Measurements from ENCODE around the gene UBR3. TPM values are rescaled to one million over a fixed set of nuclear protein-coding genes. Genes with fewer than 3 reads are reported as not detected.

Gene UBR3
- total RNA-seq, 1 donor from 2014 or later: 23.0 TPM

- Histone ChIP-seq H3K4me3 (ENCODE audit: low read depth, low read length) (no peak overlapping the region), H3K36me3 (ENCODE audit: control insufficient read depth, insufficient read depth, low read length) (no peaks in the 10 kb centered on the region), H3K27me3 (ENCODE audit: control insufficient read depth, insufficient read depth, low read length) (no peaks in the 10 kb centered on the region)
- no peak for TF ChIP-seq CTCF (IDR thresholded peaks at IDR 0.05; ENCODE audit: insufficient read depth, low read length, poor library complexity, severe bottlenecking)
- DNase-seq (ENCODE audit: low read depth): no peak
These were observed 5.2 kb upstream of the UBR3 start for GRCh38 chr2:169822036-169822435.

- TF ChIP-seq CTCF (IDR thresholded peaks at IDR 0.05; ENCODE audit: insufficient read depth, low read length, poor library complexity, severe bottlenecking): no peak
These were observed 4.4 kb upstream of the UBR3 start for GRCh38 chr2:169822785-169823392.

GRCh38 chr2:169823996-169824372 is 3.3 kb upstream of the UBR3 start:
- Histone ChIP-seq H3K36me3 (ENCODE audit: control insufficient read depth, insufficient read depth, low read length) (no peaks in the 10 kb centered on the region), H3K27me3 (ENCODE audit: control insufficient read depth, insufficient read depth, low read length) (no peaks in the 10 kb centered on the region), H3K4me3 (ENCODE audit: low read depth, low read length) (peak overlapping the region; percentile 58)
- DNase-seq (ENCODE audit: low read depth): no peak
- no peak for TF ChIP-seq CTCF (IDR thresholded peaks at IDR 0.05; ENCODE audit: insufficient read depth, low read length, poor library complexity, severe bottlenecking)

More at GRCh38 chr2:169822785-169823392, 4.4 kb upstream of the UBR3 start:
- DNase-seq (ENCODE audit: low read depth): no peak
- H3K36me3 ChIP-seq (ENCODE audit: control insufficient read depth, insufficient read depth, low read length): no peaks in the 10 kb centered on the region
- H3K4me3 ChIP-seq (ENCODE audit: low read depth, low read length): no peak overlapping the region
- H3K27me3 ChIP-seq (ENCODE audit: control insufficient read depth, insufficient read depth, low read length): no peaks in the 10 kb centered on the region

GRCh38 chr2:169824373-169825333 is 2.6 kb upstream of the UBR3 start, which contains the start of gene METTL5:
METTL5 (minus strand) TSS chr2:169824905; CDS start chr2:169824597, 308 bp downstream.
- peak within 1 kb of the TSS; percentile 58 for H3K4me3 ChIP-seq (ENCODE audit: low read depth, low read length)
- DNase-seq (ENCODE audit: low read depth): peak; percentile 10
- H3K27me3 ChIP-seq (ENCODE audit: control insufficient read depth, insufficient read depth, low read length): no peaks in the 10 kb centered on the region
- H3K36me3 ChIP-seq (ENCODE audit: control insufficient read depth, insufficient read depth, low read length): no peaks in the 10 kb centered on the region
- TF ChIP-seq CTCF (IDR thresholded peaks at IDR 0.05; ENCODE audit: insufficient read depth, low read length, poor library complexity, severe bottlenecking): peak; percentile 79

- Histone ChIP-seq H3K4me3 (ENCODE audit: low read depth, low read length) (peak overlapping the region; percentile 96), H3K27me3 (ENCODE audit: control insufficient read depth, insufficient read depth, low read length) (no peaks in the 10 kb centered on the region), H3K36me3 (ENCODE audit: control insufficient read depth, insufficient read depth, low read length) (no peaks in the 10 kb centered on the region)
- no peak for TF ChIP-seq CTCF (IDR thresholded peaks at IDR 0.05; ENCODE audit: insufficient read depth, low read length, poor library complexity, severe bottlenecking)
- no peak for DNase-seq (ENCODE audit: low read depth)
These were observed 1.0 kb downstream of the UBR3 start for GRCh38 chr2:169828141-169828811.

Data from kidney epithelial cell (primary cell).